ENCODE results near the gene VTI1A. TPM values are rescaled to one million over a fixed set of nuclear protein-coding genes. Genes with fewer than 3 reads are reported as not detected.

The VTI1A gene
- total RNA-seq, 1 experiment from 2014 or later = 28.6 TPM

GRCh38 chr10:112484399-112484798 is 37.4 kb downstream of the VTI1A start:
- H3K27me3 Mint-ChIP-seq (ENCODE audit: unreplicated experiment) = no peaks in the 10 kb centered on the region
- TF ChIP-seq, protein P1, sequence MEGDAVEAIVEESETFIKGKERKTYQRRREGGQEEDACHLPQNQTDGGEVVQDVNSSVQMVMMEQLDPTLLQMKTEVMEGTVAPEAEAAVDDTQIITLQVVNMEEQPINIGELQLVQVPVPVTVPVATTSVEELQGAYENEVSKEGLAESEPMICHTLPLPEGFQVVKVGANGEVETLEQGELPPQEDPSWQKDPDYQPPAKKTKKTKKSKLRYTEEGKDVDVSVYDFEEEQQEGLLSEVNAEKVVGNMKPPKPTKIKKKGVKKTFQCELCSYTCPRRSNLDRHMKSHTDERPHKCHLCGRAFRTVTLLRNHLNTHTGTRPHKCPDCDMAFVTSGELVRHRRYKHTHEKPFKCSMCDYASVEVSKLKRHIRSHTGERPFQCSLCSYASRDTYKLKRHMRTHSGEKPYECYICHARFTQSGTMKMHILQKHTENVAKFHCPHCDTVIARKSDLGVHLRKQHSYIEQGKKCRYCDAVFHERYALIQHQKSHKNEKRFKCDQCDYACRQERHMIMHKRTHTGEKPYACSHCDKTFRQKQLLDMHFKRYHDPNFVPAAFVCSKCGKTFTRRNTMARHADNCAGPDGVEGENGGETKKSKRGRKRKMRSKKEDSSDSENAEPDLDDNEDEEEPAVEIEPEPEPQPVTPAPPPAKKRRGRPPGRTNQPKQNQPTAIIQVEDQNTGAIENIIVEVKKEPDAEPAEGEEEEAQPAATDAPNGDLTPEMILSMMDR (IDR thresholded peaks at IDR 0.05; ENCODE audit: unreplicated experiment) = no peak
- CTCF ChIA-PET = no interaction called here
- no peaks in the 10 kb centered on the region for H3K4me1 Mint-ChIP-seq (ENCODE audit: low read depth, unreplicated experiment)
- intact Hi-C loops (cut with micrococcal nuclease; ENCODE audit: unreplicated experiment) = no loop called here
- DNase-seq = no peak
- H3K9me3 Mint-ChIP-seq (ENCODE audit: low read depth, unreplicated experiment) = no peaks in the 10 kb centered on the region
- no TSS peak for BruUV-seq (replicated peaks)
- H3K36me3 Mint-ChIP-seq (ENCODE audit: insufficient read depth, unreplicated experiment) = no peaks in the 10 kb centered on the region
- no peak overlapping the region for H3K4me3 Mint-ChIP-seq (ENCODE audit: low read depth, unreplicated experiment)
- H3K27ac Mint-ChIP-seq (ENCODE audit: unreplicated experiment) = no peak overlapping the region

- intact Hi-C loops (cut with micrococcal nuclease; ENCODE audit: unreplicated experiment) = no loop called here
- CTCF ChIA-PET = no interaction called here
- Mint-ChIP-seq H3K4me1 (ENCODE audit: low read depth, unreplicated experiment) (peaks cover 8% of the 10 kb centered on the region), H3K4me3 (ENCODE audit: low read depth, unreplicated experiment) (no peak overlapping the region), H3K36me3 (ENCODE audit: insufficient read depth, unreplicated experiment) (no peaks in the 10 kb centered on the region), H3K27ac (ENCODE audit: unreplicated experiment) (no peak overlapping the region), H3K27me3 (ENCODE audit: unreplicated experiment) (no peaks in the 10 kb centered on the region), H3K9me3 (ENCODE audit: low read depth, unreplicated experiment) (no peaks in the 10 kb centered on the region)
- no peak for DNase-seq
- no TSS peak for BruUV-seq (replicated peaks)
- TF ChIP-seq, protein P1 (IDR thresholded peaks at IDR 0.05; ENCODE audit: unreplicated experiment) = no peak
These were observed 40.9 kb downstream of the VTI1A start for GRCh38 chr10:112487964-112488363.

- intact Hi-C loops (cut with micrococcal nuclease; ENCODE audit: unreplicated experiment) = no loop called here
- H3K4me3 Mint-ChIP-seq (ENCODE audit: low read depth, unreplicated experiment) = no peak overlapping the region
- TF ChIP-seq, protein P1 (IDR thresholded peaks at IDR 0.05; ENCODE audit: unreplicated experiment) = no peak
- peaks cover 8% of the 10 kb centered on the region for H3K4me1 Mint-ChIP-seq (ENCODE audit: low read depth, unreplicated experiment)
- H3K27me3 Mint-ChIP-seq (ENCODE audit: unreplicated experiment) = no peaks in the 10 kb centered on the region
- CTCF ChIA-PET = interaction anchor here (0.7 kb wide), 3 partner anchors 226 to 777 kb away, joined by 3 to 9 read pairs (median 4); no protein-coding TSS in a partner anchor
- no peaks in the 10 kb centered on the region for H3K9me3 Mint-ChIP-seq (ENCODE audit: low read depth, unreplicated experiment)
- H3K36me3 Mint-ChIP-seq (ENCODE audit: insufficient read depth, unreplicated experiment) = no peaks in the 10 kb centered on the region
- H3K27ac Mint-ChIP-seq (ENCODE audit: unreplicated experiment) = no peak overlapping the region
- DNase-seq = peak; percentile 4
- BruUV-seq (replicated peaks) = no TSS peak
These were observed 43.5 kb downstream of the VTI1A start for GRCh38 chr10:112490545-112490944.

GRCh38 chr10:112491144-112491543 is 44.1 kb downstream of the VTI1A start:
- CTCF ChIA-PET = interaction anchor here (0.7 kb wide), 2 partner anchors 359 to 776 kb away, joined by 4 to 9 read pairs; no protein-coding TSS in a partner anchor
- no peak overlapping the region for H3K4me3 Mint-ChIP-seq (ENCODE audit: low read depth, unreplicated experiment)
- H3K27ac Mint-ChIP-seq (ENCODE audit: unreplicated experiment) = no peak overlapping the region
- H3K27me3 Mint-ChIP-seq (ENCODE audit: unreplicated experiment) = no peaks in the 10 kb centered on the region
- no peaks in the 10 kb centered on the region for H3K36me3 Mint-ChIP-seq (ENCODE audit: insufficient read depth, unreplicated experiment)
- TF ChIP-seq, protein P1 (IDR thresholded peaks at IDR 0.05; ENCODE audit: unreplicated experiment) = no peak
- intact Hi-C loops (cut with micrococcal nuclease; ENCODE audit: unreplicated experiment) = no loop called here
- no TSS peak for BruUV-seq (replicated peaks)
- peaks cover 8% of the 10 kb centered on the region for H3K4me1 Mint-ChIP-seq (ENCODE audit: low read depth, unreplicated experiment)
- H3K9me3 Mint-ChIP-seq (ENCODE audit: low read depth, unreplicated experiment) = no peaks in the 10 kb centered on the region
- DNase-seq = no peak

All from Calu3 (cell line).